Gastroesophageal sphincter (tissue), 4 donors: ENCODE measurements around the gene NHS. TPM values are rescaled to one million over a fixed set of nuclear protein-coding genes. Genes with fewer than 3 reads are reported as not detected.

Experiments
- ATAC-seq: fragments of 150-250 bp; one replicate; pipeline ENCODE4 v1.9.1; 2016; ENCODE audit warnings: mild to moderate bottlenecking, moderate library complexity
- H3K27ac ChIP-seq, 4 donors: fragments of 200-600 bp; sonication (generic) in 3 of 4; 1 replicate in 3 of 4; 2 replicates in 1 of 4; pipeline ENCODE4 v1.5.1; 2016 to 2019
- H3K27me3 ChIP-seq: fragments of 200-600 bp; sonication (generic); one replicate; pipeline ENCODE4 v1.5.1; 2019
- H3K36me3 ChIP-seq, 2 donors: fragments of 200-600 bp; sonication (generic); one replicate each; pipeline ENCODE4 v1.5.1; 2019; ENCODE audit warnings: control low read depth in 1 of 2
- H3K4me1 ChIP-seq, 3 donors: fragments of 200-600 bp; sonication (generic); 1 replicate in 2 of 3; 2 replicates in 1 of 3; pipeline ENCODE4 v1.5.1; 2016 to 2019; ENCODE audit warnings: control low read depth in 2 of 3
- H3K4me3 ChIP-seq, 2 donors: fragments of 200-600 bp; sonication (generic); one replicate each; pipeline ENCODE4 v1.5.1; 2019; ENCODE audit warnings: mild to moderate bottlenecking in 1 of 2, moderate library complexity in 1 of 2
- H3K9me3 ChIP-seq, 3 donors: fragments of 200-600 bp; sonication (generic); one replicate each; pipeline ENCODE4 v1.5.1; 2017 to 2019; ENCODE audit warnings: control low read depth in 2 of 3
- CTCF ChIP-seq, 4 experiments: fragments of 200-600 bp in 2 of 4; fragments of 450-650 bp in 2 of 4; sonication (generic) in 1 of 4; IDR thresholded peaks; one replicate each; pipeline ENCODE4 v1.5.1; 2017 to 2019; ENCODE audit warnings: antibody characterized with exemption in 4 of 4, mild to moderate bottlenecking in 2 of 4, moderate library complexity in 2 of 4
- EP300 ChIP-seq: sonication (generic); formaldehyde crosslinking; IDR thresholded peaks from one replicate; pipeline ENCODE4 v1.6.1; 2017; ENCODE audit warnings: antibody characterized with exemption, mild to moderate bottlenecking
- POLR2A ChIP-seq, 2 donors: fragments of 450-650 bp; IDR thresholded peaks; one replicate each; pipeline ENCODE4 v1.6.1; 2017; ENCODE audit warnings: antibody characterized with exemption in 2 of 2, mild to moderate bottlenecking in 2 of 2, moderate library complexity in 1 of 2
- POLR2AphosphoS5 ChIP-seq: sonication (generic); formaldehyde crosslinking; IDR thresholded peaks from one replicate; pipeline ENCODE4 v1.6.1; 2017; ENCODE audit warnings: antibody characterized with exemption
- WGBS, 2 donors: methylation state at CpG; one replicate each; pipeline ENCODE4 v1.1.5; 2018; ENCODE audit warnings: low coverage in 1 of 2; 5-methylcytosine and 5-hydroxymethylcytosine counted together
- total RNA-seq, 4 donors: library from RNA; depleted of rRNA; stranded (reverse); fragments of >200 nt; gene quantifications; one replicate each; pipeline ENCODE4 v1.1.0, GENCODE V29; 2016

NHS gene
- total RNA-seq, 4 donors from 2014 or later, result 4.7 to 12.3 (median 6.6) TPM

GRCh38 chrX:17588303-17588702 lies 213.3 kb downstream of the NHS start:
- 61% methylated on average over 3 of the region's 3 CpGs for WGBS, 2 donors
- H3K36me3 ChIP-seq, result no peaks in the 10 kb centered on the region
- no peaks in the 10 kb centered on the region for H3K9me3 ChIP-seq
- no peaks in the 10 kb centered on the region for H3K27me3 ChIP-seq
- H3K27ac ChIP-seq, result no peak overlapping the region
- TF ChIP-seq CTCF (IDR thresholded peaks at IDR 0.05) (no peak), EP300 (no peak), POLR2AphosphoS5 (no peak), POLR2A (IDR thresholded peaks at IDR 0.05) (no peak)
- no peak overlapping the region for H3K4me3 ChIP-seq
- peaks cover 0 to 30% (median 0%) of the 10 kb centered on the region in 3 donors for H3K4me1 ChIP-seq
- no peak for ATAC-seq

GRCh38 chrX:17590892-17591740 lies 216.1 kb downstream of the NHS start:
- H3K27ac ChIP-seq, result peak overlapping the region; percentile 29 to 64 (median 58)
- WGBS, 2 donors, result 23 to 35% methylated on average over 4 to 5 of the region's 9 CpGs
- peaks cover 0 to 35% (median 0%) of the 10 kb centered on the region in 3 donors for H3K4me1 ChIP-seq
- ATAC-seq, result peak; percentile 72
- no peak for TF ChIP-seq POLR2A (IDR thresholded peaks at IDR 0.05)
- TF ChIP-seq POLR2AphosphoS5, result peak; percentile 16
- peak; percentile 35 to 79 (median 64) for TF ChIP-seq CTCF (IDR thresholded peaks at IDR 0.05)
- TF ChIP-seq EP300, result no peak
- peak overlapping the region in 1 of 2 donors; percentile 22 for H3K4me3 ChIP-seq
- H3K9me3 ChIP-seq, result no peaks in the 10 kb centered on the region
- no peaks in the 10 kb centered on the region for H3K27me3 ChIP-seq
- no peaks in the 10 kb centered on the region for H3K36me3 ChIP-seq

- no peak for TF ChIP-seq POLR2A (IDR thresholded peaks at IDR 0.05)
- peak; percentile 10 for TF ChIP-seq POLR2AphosphoS5
- no peaks in the 10 kb centered on the region for H3K27me3 ChIP-seq
- peaks cover 0 to 41% (median 0%) of the 10 kb centered on the region in 3 donors for H3K4me1 ChIP-seq
- H3K27ac ChIP-seq, result peak overlapping the region; percentile 29 to 64 (median 58)
- H3K4me3 ChIP-seq, result peak overlapping the region; percentile 10 to 22
- ATAC-seq, result peak; percentile 67
- no peaks in the 10 kb centered on the region for H3K36me3 ChIP-seq
- no peaks in the 10 kb centered on the region for H3K9me3 ChIP-seq
- 0 to 36% methylated on average over 2 to 3 of the region's 4 CpGs for WGBS, 2 donors
These were observed 216.7 kb downstream of the NHS start for GRCh38 chrX:17591741-17592110.

DNA sequence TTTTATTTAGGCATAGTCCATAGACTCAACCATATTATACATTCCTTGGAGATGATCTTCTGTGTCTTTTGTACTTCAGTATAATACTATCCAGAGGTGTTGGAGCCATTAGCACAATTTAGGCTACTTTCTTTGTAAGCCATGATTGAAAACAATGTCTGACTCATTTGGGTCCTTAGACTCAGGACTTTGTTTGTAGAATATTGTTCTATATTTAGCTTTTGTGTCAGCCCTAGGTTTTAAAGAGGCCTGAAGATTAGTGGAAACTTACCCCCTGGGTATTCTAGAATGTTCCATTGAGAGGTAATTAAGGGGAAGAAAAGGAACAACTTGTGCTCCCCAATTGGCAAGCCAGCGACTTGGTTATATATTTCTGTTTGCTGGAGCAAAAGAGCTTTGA lies 217.1 kb downstream of the NHS start:
- no peak for TF ChIP-seq EP300
- peak; percentile 58 for TF ChIP-seq POLR2AphosphoS5
- ATAC-seq, result peak; percentile 49
- peak overlapping the region; percentile 29 to 64 (median 58) for H3K27ac ChIP-seq
- WGBS, 2 donors, result 10% methylated on average over 1 of the region's 1 CpG
- H3K27me3 ChIP-seq, result no peaks in the 10 kb centered on the region
- H3K9me3 ChIP-seq, result no peaks in the 10 kb centered on the region
- no peaks in the 10 kb centered on the region for H3K36me3 ChIP-seq
- peak overlapping the region in 1 of 2 donors; percentile 22 for H3K4me3 ChIP-seq
- H3K4me1 ChIP-seq, result peaks cover 0 to 43% (median 0%) of the 10 kb centered on the region in 3 donors

DNA sequence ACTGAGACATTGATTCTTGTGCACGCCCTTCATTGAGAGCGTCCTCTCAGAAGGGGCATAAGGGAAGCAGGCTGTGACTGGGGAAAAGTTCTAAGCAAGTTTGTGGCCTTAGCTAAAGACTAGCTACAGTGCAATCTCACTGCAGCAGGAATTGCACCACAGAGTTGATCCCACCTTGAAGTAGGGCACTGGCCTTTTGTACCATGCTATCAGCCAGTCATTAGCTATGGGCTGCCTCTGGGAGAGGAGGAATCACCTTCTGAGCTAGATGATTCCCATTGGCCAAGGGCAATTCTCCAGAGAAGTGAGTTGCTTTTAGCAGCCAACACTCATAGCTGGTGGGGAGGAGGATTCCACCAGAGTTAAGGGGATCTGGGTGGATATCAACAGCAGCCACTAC lies 219.7 kb downstream of the NHS start:
- H3K27ac ChIP-seq, result peak overlapping the region in 1 of 4 donors; percentile 48
- no peaks in the 10 kb centered on the region for H3K27me3 ChIP-seq
- no peaks in the 10 kb centered on the region for H3K9me3 ChIP-seq
- no peak overlapping the region for H3K4me3 ChIP-seq
- TF ChIP-seq CTCF (IDR thresholded peaks at IDR 0.05) (no peak), POLR2A (IDR thresholded peaks at IDR 0.05) (no peak), POLR2AphosphoS5 (no peak), EP300 (no peak)
- WGBS, 2 donors, result 50 to 100% methylated on average over 1 of the region's 2 CpGs
- no peaks in the 10 kb centered on the region for H3K36me3 ChIP-seq
- no peak for ATAC-seq
- H3K4me1 ChIP-seq, result peaks cover 0 to 63% (median 0%) of the 10 kb centered on the region in 3 donors
